Endothelial cell of umbilical vein (primary cell): Measurements from ENCODE around the gene CHCHD4.

Experiments
- POLR2A ChIP-seq: IDR thresholded peaks from 2 replicates; pipeline ENCODE4 v1.6.1; 2012; ENCODE audit warnings: low read depth, mild to moderate bottlenecking, control low read depth, low read length
- TF ChIP-seq, protein P1 (sequence below), 2 donors: IDR thresholded peaks; 1 replicate in 1 of 2; 2 replicates in 1 of 2; pipeline ENCODE4 v1.5.1; 2011; ENCODE audit warnings: low read length in 2 of 2, mild to moderate bottlenecking in 2 of 2, moderate library complexity in 2 of 2, control low read depth in 1 of 2, inconsistent platforms in 1 of 2, low read depth in 1 of 2; ENCODE audit not compliant: insufficient read depth in 1 of 2; ENCODE audit errors: extremely low read depth in 1 of 2

DNA sequence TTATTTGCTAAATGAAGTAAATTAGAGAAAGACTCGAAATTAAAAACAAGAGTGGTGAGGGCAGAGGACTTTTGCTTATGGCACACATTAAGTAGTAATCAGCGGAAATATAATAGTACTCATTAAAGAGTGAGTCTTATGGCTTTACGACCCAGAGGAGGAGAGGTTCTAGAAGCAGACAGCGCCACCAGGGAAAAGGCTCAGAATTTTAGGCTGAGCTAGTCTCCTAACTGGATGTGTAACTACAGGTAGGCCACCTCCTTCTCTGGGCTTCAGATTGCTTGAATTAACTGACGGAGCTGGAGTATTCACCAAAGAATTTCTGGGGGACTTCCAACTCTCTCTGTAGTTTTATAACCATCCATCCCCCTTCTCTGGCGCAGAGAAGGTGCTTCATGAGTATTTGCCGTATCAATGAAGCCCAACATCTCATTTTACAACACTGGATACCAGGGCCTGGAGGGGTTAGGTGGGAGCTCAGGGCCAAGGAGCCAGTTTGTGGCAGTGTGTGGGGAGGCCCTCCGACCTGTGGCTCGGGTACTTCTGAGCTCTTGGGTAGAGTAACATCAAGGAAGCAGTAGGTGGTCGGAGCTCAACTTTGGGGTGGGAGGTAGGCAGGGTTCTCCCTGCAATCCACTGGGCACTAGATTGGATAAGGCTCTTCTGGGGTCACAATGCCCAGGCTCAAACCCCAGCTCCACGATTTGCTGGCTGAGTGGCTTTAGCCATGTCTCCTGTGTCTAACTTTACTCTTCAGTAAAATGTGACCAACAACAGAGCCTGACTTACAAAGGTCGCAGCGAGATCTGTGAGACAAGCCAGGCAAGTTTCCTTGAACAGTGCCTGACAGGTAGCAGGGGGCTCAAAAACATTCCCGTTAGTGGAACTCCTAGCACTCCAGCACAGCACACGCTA is 1.1 kb downstream of the CHCHD4 start:
- TF ChIP-seq, protein P1, sequence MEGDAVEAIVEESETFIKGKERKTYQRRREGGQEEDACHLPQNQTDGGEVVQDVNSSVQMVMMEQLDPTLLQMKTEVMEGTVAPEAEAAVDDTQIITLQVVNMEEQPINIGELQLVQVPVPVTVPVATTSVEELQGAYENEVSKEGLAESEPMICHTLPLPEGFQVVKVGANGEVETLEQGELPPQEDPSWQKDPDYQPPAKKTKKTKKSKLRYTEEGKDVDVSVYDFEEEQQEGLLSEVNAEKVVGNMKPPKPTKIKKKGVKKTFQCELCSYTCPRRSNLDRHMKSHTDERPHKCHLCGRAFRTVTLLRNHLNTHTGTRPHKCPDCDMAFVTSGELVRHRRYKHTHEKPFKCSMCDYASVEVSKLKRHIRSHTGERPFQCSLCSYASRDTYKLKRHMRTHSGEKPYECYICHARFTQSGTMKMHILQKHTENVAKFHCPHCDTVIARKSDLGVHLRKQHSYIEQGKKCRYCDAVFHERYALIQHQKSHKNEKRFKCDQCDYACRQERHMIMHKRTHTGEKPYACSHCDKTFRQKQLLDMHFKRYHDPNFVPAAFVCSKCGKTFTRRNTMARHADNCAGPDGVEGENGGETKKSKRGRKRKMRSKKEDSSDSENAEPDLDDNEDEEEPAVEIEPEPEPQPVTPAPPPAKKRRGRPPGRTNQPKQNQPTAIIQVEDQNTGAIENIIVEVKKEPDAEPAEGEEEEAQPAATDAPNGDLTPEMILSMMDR (IDR thresholded peaks at IDR 0.05; ENCODE audit: extremely low read depth in 1 of 2, insufficient read depth in 1 of 2, low read depth in 1 of 2, low read length in 2 of 2), result no peak
- no peak for TF ChIP-seq POLR2A
